Skeletal muscle satellite cell (primary cell): ENCODE data around the gene CREB3L2.
"Not testable (repeated sequence)": the region's sequence is repeated elsewhere in the genome, so short reads cannot be mapped to it uniquely, and the experiment has no call there.

Experiments
- H3K27me3 ChIP-seq: 2 replicates; pipeline ENCODE4 v1.7.0; 2013; ENCODE audit warnings: low read length; ENCODE audit not compliant: control insufficient read depth, insufficient read depth
- H3K36me3 ChIP-seq: 2 replicates; pipeline ENCODE4 v1.7.0; 2013; ENCODE audit warnings: mild to moderate bottlenecking, control low read depth, low read length; ENCODE audit not compliant: insufficient read depth
- H3K4me1 ChIP-seq: 2 replicates; pipeline ENCODE4 v1.7.0; 2013; ENCODE audit warnings: low read length; ENCODE audit not compliant: control insufficient read depth, insufficient read depth
- H3K4me2 ChIP-seq: 2 replicates; pipeline ENCODE4 v1.7.0; 2013; ENCODE audit warnings: mild to moderate bottlenecking, low read length
- H3K4me3 ChIP-seq: 2 replicates; pipeline ENCODE4 v1.7.0; 2013; ENCODE audit warnings: low read length
- H3K9ac ChIP-seq: 2 replicates; pipeline ENCODE4 v1.7.0; 2013; ENCODE audit warnings: mild to moderate bottlenecking, low read depth, low read length, moderate library complexity
- H3K9me3 ChIP-seq: replicated peaks from 2 replicates; pipeline ENCODE4 v1.7.0; 2013; ENCODE audit warnings: mild to moderate bottlenecking, control low read depth, low read length

CREB3L2 gene

DNA sequence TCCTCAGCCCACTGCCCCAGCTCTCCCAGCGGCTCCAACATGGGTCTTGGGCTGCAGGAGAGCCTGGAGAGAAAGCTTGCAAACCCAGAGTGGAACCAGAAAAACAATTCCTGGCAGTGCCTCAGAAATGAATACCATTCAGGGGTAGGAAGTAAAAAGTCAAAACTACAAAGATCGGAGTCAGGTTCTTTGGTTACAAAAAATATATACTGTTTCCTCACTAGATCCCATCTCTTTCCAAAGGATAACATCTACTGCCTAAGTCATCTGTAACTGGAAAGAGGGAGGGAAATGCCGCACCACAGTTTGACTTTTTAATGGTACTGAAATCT lies 14.9 kb downstream of the CREB3L2 start:
- Histone ChIP-seq H3K4me3 (peak overlapping the region; percentile 47), H3K4me2 (peak overlapping the region; percentile 64), H3K36me3 (peaks cover 6% of the 10 kb centered on the region), H3K9ac (peak overlapping the region; percentile 65), H3K4me1 (peaks cover 84% of the 10 kb centered on the region), H3K9me3 (no peaks in the 10 kb centered on the region), H3K27me3 (no peaks in the 10 kb centered on the region)

DNA sequence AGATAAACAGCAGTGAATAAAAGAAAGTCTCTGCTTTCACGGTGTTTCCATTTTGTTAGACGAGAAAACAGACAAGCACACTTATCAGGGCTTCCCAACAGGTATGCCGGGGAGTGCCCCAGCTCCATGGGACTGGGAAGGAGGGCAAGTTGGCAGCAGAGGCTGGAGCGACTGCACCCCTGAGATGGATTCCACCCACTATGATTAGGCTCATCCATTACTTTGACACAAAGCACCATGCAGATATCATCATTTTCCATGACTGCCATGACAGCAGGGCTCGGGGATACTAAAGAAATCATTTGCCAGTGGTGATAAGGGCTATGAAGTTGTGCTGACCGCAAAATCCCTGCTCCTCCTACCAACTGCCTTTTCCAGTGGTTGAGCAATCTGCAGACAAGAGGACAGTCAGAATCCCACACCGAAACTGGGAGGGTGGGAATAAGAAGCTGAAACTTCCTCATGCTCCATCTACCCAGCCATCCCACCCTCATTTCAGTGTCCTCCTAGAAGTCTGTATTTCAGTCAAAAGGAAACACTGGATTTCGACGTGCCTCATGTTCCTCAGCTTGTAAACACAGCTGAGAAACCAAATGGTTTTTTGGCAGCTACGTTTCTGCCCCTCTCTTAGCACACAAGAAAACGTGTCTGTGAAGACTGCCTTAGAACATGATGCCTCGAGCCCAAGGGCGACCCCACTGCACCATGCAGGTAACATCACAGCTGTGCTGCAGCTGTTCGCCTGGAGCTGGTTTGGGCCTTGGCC lies 15.5 kb downstream of the CREB3L2 start:
- no peaks in the 10 kb centered on the region for H3K9me3 ChIP-seq
- no peaks in the 10 kb centered on the region for H3K27me3 ChIP-seq
- peak overlapping the region; percentile 65 for H3K9ac ChIP-seq
- H3K4me3 ChIP-seq: peak overlapping the region; percentile 47
- peaks cover 84% of the 10 kb centered on the region for H3K4me1 ChIP-seq
- H3K4me2 ChIP-seq: peak overlapping the region; percentile 64
- H3K36me3 ChIP-seq: peaks cover 6% of the 10 kb centered on the region

DNA sequence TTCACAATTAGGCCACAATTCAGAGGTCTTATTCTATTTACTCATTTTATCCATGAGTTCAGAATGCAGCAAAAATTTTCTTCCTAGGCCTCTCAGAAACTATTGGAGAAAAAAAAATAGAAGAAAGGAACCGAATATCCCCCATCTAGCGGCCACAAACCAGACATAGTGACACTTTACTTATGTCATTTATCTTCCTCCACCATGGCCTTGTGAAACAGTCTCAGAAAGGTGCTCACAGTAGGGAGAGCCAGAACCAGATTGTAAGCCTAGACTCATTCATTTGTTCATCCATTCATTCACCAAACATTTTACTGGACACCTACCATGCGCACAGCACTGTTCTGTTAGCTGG lies 16.0 kb downstream of the CREB3L2 start:
- Histone ChIP-seq H3K4me1 (peaks cover 85% of the 10 kb centered on the region), H3K4me3 (peak overlapping the region; percentile 1), H3K36me3 (peaks cover 6% of the 10 kb centered on the region), H3K4me2 (peak overlapping the region; percentile 64), H3K9me3 (no peaks in the 10 kb centered on the region), H3K27me3 (no peaks in the 10 kb centered on the region), H3K9ac (peak overlapping the region; percentile 19)

DNA sequence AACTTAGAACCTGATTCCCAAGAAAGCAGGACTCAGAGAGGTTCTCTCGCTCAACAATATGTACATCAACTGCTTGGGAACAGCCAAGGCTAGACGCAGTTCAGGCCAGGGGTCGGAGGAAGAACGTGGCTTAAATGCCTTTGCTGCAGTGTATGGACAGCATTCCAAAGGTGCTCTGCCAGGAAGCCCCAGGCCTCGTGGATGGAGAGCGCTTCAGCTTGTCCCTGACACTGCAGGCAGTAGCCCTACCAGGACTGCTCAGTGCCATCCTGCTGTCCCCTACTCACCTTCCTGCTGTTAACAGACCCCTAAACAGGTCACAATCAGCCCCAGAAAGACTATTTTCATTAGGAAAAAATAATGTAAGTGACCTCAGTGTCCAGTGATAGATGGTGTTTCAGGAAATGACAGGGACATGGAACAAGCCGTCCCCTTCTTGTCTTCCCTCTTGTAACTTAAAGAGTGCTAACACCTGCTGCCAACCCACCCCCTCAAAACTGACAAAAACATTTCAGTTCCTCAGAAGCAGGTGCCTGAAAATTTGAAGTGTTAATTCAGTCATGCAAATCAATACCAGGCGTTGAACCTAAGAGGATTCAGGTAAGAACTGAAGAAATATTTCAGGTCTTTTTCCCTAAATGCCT lies 16.5 kb downstream of the CREB3L2 start:
- Histone ChIP-seq H3K4me1 (peaks cover 85% of the 10 kb centered on the region), H3K4me3 (no peak overlapping the region), H3K9me3 (no peaks in the 10 kb centered on the region), H3K36me3 (peaks cover 6% of the 10 kb centered on the region), H3K27me3 (no peaks in the 10 kb centered on the region), H3K4me2 (no peak overlapping the region), H3K9ac (no peak overlapping the region)

DNA sequence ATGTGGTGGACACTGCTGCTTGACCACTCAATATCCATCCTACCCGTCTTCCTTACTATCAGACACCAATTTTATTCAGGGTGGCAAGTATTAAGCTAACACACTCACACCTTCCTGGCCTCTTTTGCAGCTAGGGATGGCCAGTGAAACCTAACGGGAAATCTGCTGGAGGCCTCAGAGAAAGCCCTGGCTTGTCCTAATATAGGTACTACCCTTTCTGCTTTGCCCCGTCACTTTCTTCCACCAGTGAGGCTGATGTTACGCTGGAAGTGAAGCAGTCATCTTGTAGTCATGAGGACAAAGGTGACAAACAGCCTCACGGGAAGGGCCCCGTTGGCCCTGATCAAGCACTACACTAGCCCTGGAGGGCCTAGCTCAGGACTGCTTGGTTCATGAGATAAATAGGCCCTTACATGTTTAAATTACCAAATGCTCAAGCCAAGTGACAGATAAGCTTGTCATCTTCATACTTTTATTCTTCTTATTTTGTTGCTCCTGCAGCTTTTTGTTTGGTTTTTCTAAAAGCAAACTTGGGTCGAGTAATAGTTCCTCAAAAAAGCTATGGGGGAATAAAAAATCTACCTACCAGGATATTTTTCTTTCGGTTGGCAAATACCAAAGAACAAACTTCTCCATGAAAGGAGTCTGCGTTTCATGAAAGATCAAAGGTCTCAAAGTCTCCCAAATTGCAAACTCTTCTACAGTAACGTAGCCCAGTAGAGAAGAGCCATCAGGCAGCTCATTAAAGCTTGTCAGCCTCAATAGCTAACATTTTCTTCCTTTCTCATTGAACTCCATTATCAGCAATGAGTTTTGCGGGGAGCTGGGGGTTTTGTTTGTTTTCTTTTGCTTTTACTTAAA lies 17.5 kb downstream of the CREB3L2 start:
- H3K4me1 ChIP-seq: peaks cover 85% of the 10 kb centered on the region
- H3K4me2 ChIP-seq: no peak overlapping the region
- no peak overlapping the region for H3K9ac ChIP-seq
- no peaks in the 10 kb centered on the region for H3K9me3 ChIP-seq
- peaks cover 6% of the 10 kb centered on the region for H3K36me3 ChIP-seq
- no peaks in the 10 kb centered on the region for H3K27me3 ChIP-seq
- no peak overlapping the region for H3K4me3 ChIP-seq

DNA sequence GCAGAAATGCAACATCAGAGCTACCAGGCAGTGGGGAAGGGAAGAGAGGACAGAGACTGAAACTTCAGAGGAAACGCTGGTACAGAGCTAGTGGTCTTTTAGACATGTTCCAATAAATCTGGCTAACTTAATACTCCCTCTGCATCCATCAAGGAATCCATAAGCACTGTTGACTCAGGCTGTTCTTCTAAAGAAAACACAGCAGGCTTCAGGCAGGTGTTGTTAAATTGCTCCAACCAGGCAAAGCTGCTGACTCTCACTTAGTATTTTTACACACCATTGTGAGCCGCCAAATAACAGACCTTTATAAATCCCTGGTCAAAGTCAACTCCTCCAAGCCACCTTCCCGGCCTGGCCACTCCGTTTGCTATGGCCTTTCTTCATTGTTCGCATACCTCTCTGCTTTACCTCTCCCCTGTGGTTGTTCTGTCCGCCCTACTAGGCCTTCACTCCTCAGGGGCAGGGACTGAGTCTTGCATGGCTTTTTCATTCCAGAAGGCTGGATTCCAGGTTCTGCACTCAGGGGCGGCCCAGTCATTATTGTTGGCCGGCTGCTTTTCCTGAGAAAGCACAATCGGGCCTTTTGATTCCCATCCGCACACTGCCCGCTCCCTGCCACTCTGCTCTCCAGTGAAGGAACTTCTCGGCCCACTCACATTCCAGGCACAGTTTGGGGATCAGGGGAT lies 18.4 kb downstream of the CREB3L2 start:
- no peaks in the 10 kb centered on the region for H3K27me3 ChIP-seq
- peaks cover 6% of the 10 kb centered on the region for H3K36me3 ChIP-seq
- H3K4me3 ChIP-seq: no peak overlapping the region
- peaks cover 85% of the 10 kb centered on the region for H3K4me1 ChIP-seq
- H3K9ac ChIP-seq: no peak overlapping the region
- H3K4me2 ChIP-seq: no peak overlapping the region
- H3K9me3 ChIP-seq: no peaks in the 10 kb centered on the region

DNA sequence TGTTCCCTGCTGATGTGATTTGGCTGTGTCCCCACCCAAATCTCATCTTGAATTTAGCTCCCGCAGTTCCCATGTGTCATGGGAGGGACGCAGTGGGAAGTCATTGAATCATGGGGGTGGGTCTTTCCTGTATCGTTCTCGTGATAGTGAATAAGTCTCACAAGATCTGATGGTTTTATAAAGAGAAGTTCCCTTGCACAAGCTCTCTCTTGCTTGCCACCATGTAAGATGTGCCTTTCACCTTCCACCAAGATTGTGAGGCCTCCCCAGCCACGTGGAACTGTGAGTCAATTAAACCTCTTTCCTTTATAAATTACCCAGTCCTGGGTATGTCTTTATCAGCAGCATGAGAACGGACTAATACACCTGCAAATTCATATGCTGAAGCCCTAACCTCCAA lies 19.5 kb downstream of the CREB3L2 start:
- H3K4me1 ChIP-seq: peaks cover 84% of the 10 kb centered on the region

DNA sequence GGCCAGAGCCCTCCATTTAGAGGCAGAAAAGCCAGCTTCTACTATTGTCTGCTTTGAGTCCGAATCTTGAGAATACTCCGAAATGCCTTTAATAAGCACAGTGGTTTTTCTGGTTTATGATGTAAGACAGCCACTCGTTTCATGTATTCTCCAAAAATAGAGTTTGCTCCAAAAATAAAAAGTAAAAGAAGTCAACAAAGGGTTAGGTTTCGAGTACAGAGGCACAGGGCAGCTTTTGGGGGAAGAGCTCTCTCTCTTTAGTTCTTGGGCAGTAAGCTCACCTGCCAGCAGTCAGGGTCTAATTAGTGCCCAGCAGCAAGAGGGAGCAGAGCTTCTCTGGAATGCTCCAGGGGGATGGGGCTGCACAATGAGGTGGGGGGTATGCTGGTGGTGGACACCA lies 20.2 kb downstream of the CREB3L2 start:
- Histone ChIP-seq H3K4me3 (no peak overlapping the region), H3K4me2 (peak overlapping the region; percentile 20), H3K9ac (peak overlapping the region; percentile 69), H3K36me3 (peaks cover 6% of the 10 kb centered on the region), H3K27me3 (no peaks in the 10 kb centered on the region), H3K9me3 (no peaks in the 10 kb centered on the region), H3K4me1 (peaks cover 84% of the 10 kb centered on the region)

More for the DNA sequence above, 19.5 kb downstream of the CREB3L2 start:
- H3K36me3 ChIP-seq, H3K9me3 ChIP-seq, H3K4me3 ChIP-seq, H3K4me2 ChIP-seq, H3K27me3 ChIP-seq, H3K9ac ChIP-seq: not testable (repeated sequence)

DNA sequence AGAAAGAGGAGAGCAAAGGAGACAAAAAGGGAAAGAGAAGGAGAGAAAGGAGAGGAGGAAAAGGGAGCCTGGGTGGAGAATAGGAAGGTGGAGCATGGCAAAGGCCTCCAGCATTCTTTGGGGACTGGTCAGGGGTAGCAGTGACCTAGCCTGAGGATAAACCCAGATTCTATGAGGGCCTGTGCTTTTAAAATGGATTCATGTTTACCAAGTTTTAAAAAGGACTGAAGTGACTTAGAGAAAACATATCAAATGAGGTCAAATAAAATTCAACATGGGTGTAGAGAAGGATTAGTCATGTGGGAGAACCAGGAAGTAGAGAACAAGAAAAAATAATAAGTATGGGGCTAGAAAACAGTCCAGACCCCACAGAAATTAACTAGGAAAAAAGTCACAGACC lies 20.7 kb downstream of the CREB3L2 start:
- Histone ChIP-seq H3K27me3 (no peaks in the 10 kb centered on the region), H3K4me3 (no peak overlapping the region), H3K9me3 (no peaks in the 10 kb centered on the region), H3K9ac (peak overlapping the region; percentile 69), H3K4me1 (peaks cover 84% of the 10 kb centered on the region), H3K4me2 (peak overlapping the region; percentile 39), H3K36me3 (peaks cover 6% of the 10 kb centered on the region)

DNA sequence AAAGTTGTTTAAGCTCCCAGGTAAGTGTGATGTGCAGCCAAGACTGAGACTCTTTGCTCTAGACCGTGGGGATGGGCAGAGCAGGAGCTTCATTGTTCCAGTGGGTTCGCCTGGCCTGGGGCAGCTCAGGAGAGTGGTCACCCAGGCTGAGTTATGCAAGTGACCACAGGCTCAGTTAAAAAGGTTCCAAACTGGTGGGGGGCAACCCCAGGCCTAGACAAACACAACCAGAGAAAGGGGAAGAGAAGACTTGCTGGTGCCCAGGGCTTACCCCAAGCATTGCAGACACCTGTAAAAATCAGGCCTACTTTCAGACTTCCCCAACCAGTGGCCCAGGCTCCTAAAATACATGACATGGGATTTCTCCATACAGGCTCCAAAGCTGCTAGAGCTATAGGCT lies 21.6 kb downstream of the CREB3L2 start:
- H3K36me3 ChIP-seq: peaks cover 4% of the 10 kb centered on the region
- peak overlapping the region; percentile 69 for H3K9ac ChIP-seq
- H3K9me3 ChIP-seq: no peaks in the 10 kb centered on the region
- H3K4me2 ChIP-seq: no peak overlapping the region
- peaks cover 84% of the 10 kb centered on the region for H3K4me1 ChIP-seq
- H3K4me3 ChIP-seq: no peak overlapping the region
- H3K27me3 ChIP-seq: no peaks in the 10 kb centered on the region
